ENCODE measurements around the gene TOLLIP. TPM values are rescaled to one million over a fixed set of nuclear protein-coding genes. Genes with fewer than 3 reads are reported as not detected.
"Not testable (repeated sequence)": the region's sequence is repeated elsewhere in the genome, so short reads cannot be mapped to it uniquely, and the experiment has no call there.

TOLLIP gene
- total and polyA plus RNA-seq, 8 donors, result 35.2 to 69.8 (median 45.7) TPM

GRCh38 chr11:1350086-1350725, 40.8 kb upstream of the TOLLIP start:
- H3K9me3 ChIP-seq, result no peaks in the 10 kb centered on the region
- FAIRE-seq, result no peak
- no peaks in the 10 kb centered on the region for H3K27me3 ChIP-seq
- ATAC-seq, result no peak
- no peak for TF ChIP-seq CTCF (IDR thresholded peaks at IDR 0.05)
- no peaks in the 10 kb centered on the region for H3K36me3 ChIP-seq
- intact Hi-C loops (cut with DNase I), result no loop called here
- DNase-seq, result peak in 1 of 6 donors; percentile 52
- 77 to 81% methylated on average over 21 to 22 of the region's 22 CpGs for WGBS, 2 donors
- H3K27ac ChIP-seq, result no peak overlapping the region
- no peaks in the 10 kb centered on the region for H3K4me1 ChIP-seq
- no peak overlapping the region for H3K4me3 ChIP-seq

DNA sequence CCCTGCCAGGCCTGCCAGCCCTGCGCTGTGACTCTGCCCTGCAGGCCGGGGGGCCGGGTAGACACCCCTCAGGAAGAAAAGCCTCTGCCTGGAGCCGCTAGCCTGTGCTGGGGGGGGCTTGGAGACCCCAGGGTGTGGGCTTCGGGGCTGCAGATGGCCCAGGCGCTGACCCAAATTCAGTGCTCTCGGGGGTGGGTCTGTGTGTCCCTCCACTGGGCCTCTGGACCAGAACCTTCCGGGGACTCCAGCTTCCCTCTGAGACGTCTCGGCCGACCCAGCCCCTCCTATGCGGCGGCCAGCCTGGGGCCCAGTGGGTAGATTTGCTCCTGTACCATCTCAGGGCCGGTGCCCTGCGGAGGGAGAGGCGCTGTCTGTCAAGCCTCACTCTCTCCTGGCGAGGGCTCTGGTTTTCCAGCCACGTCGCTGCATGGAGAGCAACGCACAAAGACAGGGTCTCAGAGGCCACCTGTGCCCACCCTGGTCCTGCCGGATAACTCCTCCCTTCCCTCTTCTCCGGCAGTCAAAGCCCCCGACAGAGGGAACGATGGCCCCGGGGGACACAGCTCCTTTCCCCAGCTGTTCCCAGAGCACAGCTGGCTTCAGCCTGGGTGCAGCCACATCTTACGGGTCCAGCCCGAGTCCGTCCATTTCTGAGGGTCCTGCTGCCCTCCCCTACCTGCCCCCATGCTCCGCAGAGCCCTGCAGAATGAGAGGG, 40.1 kb upstream of the TOLLIP start:
- DNase-seq, result peak in 2 of 6 donors; percentile 53 to 62
- no peaks in the 10 kb centered on the region for H3K27me3 ChIP-seq

GRCh38 chr11:1348796-1349326, 39.4 kb upstream of the TOLLIP start:
- H3K4me3 ChIP-seq, result no peak overlapping the region
- no peak overlapping the region for H3K27ac ChIP-seq
- TF ChIP-seq CTCF (IDR thresholded peaks at IDR 0.05), result no peak
- no peaks in the 10 kb centered on the region for H3K27me3 ChIP-seq
- H3K4me1 ChIP-seq, result no peaks in the 10 kb centered on the region
- H3K36me3 ChIP-seq, result no peaks in the 10 kb centered on the region
- no peak for ATAC-seq
- intact Hi-C loops (cut with DNase I), result no loop called here
- WGBS, 2 donors, result 69 to 70% methylated on average over 25 of the region's 25 CpGs
- H3K9me3 ChIP-seq, result no peaks in the 10 kb centered on the region
- DNase-seq, result peak in 1 of 6 donors; percentile 35
- FAIRE-seq, result no peak

More for the DNA sequence above, 40.1 kb upstream of the TOLLIP start:
- Histone ChIP-seq H3K9me3 (no peaks in the 10 kb centered on the region), H3K4me3 (no peak overlapping the region), H3K4me1 (no peaks in the 10 kb centered on the region), H3K27ac (no peak overlapping the region), H3K36me3 (no peaks in the 10 kb centered on the region)
- intact Hi-C loops (cut with DNase I), result no loop called here
- WGBS, 2 donors, result 78 to 81% methylated on average over 29 of the region's 29 CpGs
- TF ChIP-seq CTCF (IDR thresholded peaks at IDR 0.05), result no peak
- FAIRE-seq (no peak), ATAC-seq (no peak)

DNA sequence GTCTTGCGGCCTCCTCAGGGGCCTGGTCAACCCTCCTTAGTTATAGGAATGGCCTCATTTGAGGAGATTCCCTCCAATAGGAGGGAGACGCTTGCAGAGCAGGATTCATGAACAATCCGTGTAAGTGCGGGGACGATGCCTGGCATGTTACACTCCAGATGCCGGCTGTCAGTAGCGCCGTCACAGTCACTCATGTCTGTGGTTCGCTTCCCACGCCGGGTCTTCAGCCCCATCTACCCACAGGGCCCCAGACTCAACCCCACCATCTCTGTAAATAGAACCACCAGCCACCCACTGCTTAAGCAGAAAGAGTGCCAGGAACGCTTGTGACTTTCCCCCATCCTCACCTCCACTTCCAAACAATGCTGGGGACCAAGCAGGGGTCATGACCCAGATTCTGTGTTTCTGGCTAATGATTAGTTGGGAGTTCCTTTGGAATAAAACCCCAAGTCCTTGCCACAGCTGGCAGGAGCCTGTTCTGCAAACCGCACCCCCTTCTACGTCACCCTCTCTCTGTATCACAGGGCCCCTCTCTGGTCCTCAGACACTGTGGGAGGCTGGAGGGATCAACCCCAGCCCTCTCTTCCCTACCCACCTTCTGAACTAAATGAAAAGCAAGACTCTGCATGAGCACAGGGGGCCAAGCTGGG, 38.8 kb upstream of the TOLLIP start:
- ATAC-seq (no peak), FAIRE-seq (no peak)

GRCh38 chr11:1347411-1347999, 38.1 kb upstream of the TOLLIP start:
- H3K4me3 ChIP-seq; H3K27me3 ChIP-seq; FAIRE-seq; H3K4me1 ChIP-seq; H3K9me3 ChIP-seq; ATAC-seq; H3K27ac ChIP-seq; H3K36me3 ChIP-seq; intact Hi-C loops (cut with DNase I): not testable (repeated sequence)
- 91 to 93% methylated on average over 18 of the region's 18 CpGs for WGBS, 2 donors
- DNase-seq, result peak in 1 of 6 donors; percentile 31

More for the DNA sequence above, 38.8 kb upstream of the TOLLIP start:
- TF ChIP-seq CTCF (IDR thresholded peaks at IDR 0.05), result no peak
- H3K36me3 ChIP-seq, result no peaks in the 10 kb centered on the region
- no peak overlapping the region for H3K27ac ChIP-seq
- H3K4me1 ChIP-seq, result no peaks in the 10 kb centered on the region
- peak in 2 of 6 donors; percentile 14 to 30 for DNase-seq
- H3K4me3 ChIP-seq, result no peak overlapping the region
- H3K27me3 ChIP-seq, result no peaks in the 10 kb centered on the region
- no peaks in the 10 kb centered on the region for H3K9me3 ChIP-seq
- intact Hi-C loops (cut with DNase I), result no loop called here
- WGBS, 2 donors, result 90 to 94% methylated on average over 14 of the region's 14 CpGs

Measured in pancreas (tissue), 10 donors.